GM10248 (cell line): ENCODE results near the gene FOSL2.
A peak's percentile ranks its signal among the peaks of the same experiment; 100 is the strongest.

Source experiments
- CTCF ChIA-PET: fragments of 300-600 bp; sonication (Branson Sonifier 250); formaldehyde crosslinking; extraction: SDS; loops from one replicate; lab custom pipeline; 2021; ENCODE audit warnings: antibody characterized with exemption; lab: Yijun Ruan, JAX
- POLR2A ChIA-PET: fragments of 350-650 bp; sonication (Branson Sonifier 250); formaldehyde crosslinking; extraction: SDS; loops from one replicate; lab custom pipeline; 2020; ENCODE audit warnings: antibody characterized with exemption; lab: Yijun Ruan, JAX
- DNase-seq: peaks from one replicate; pipeline ENCODE4 v3.0.0; 2012; ENCODE audit errors: extremely low spot score
- TF ChIP-seq, protein P1 (sequence below): IDR thresholded peaks from 2 replicates; pipeline ENCODE4 v1.5.1; 2012; ENCODE audit warnings: mild to moderate bottlenecking, low read depth; ENCODE audit errors: extremely low read depth, missing control alignments, control extremely low read depth

Gene FOSL2

GRCh38 chr2:28392297-28393113, at the start of gene FOSL2:
Gene FOSL2 (plus strand): TSS chr2:28392858. CDS start chr2:28393721, 863 bp downstream.
- peak; percentile 89 for DNase-seq
- TF ChIP-seq, protein P1, sequence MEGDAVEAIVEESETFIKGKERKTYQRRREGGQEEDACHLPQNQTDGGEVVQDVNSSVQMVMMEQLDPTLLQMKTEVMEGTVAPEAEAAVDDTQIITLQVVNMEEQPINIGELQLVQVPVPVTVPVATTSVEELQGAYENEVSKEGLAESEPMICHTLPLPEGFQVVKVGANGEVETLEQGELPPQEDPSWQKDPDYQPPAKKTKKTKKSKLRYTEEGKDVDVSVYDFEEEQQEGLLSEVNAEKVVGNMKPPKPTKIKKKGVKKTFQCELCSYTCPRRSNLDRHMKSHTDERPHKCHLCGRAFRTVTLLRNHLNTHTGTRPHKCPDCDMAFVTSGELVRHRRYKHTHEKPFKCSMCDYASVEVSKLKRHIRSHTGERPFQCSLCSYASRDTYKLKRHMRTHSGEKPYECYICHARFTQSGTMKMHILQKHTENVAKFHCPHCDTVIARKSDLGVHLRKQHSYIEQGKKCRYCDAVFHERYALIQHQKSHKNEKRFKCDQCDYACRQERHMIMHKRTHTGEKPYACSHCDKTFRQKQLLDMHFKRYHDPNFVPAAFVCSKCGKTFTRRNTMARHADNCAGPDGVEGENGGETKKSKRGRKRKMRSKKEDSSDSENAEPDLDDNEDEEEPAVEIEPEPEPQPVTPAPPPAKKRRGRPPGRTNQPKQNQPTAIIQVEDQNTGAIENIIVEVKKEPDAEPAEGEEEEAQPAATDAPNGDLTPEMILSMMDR, result no peak
- POLR2A ChIA-PET, result interaction anchor here (0.6 to 1.3 kb wide), 3 partner anchors 36 to 926 kb away, joined by 3 to 4 read pairs (median 3); no protein-coding TSS in a partner anchor
- CTCF ChIA-PET, result interaction anchor here (0.8 to 1.3 kb wide), 3 partner anchors 638 to 670 kb away, joined by 3 to 4 read pairs (median 3); no protein-coding TSS in a partner anchor

- ChIA-PET CTCF (no interaction called here), POLR2A (no interaction called here)
- TF ChIP-seq, protein P1, result no peak
- DNase-seq, result no peak
Observed at GRCh38 chr2:28343184-28343942, 49.3 kb upstream of the FOSL2 start.

- TF ChIP-seq, protein P1, result no peak
- ChIA-PET CTCF (no interaction called here), POLR2A (no interaction called here)
- DNase-seq, result no peak
Observed at GRCh38 chr2:28343971-28344715, 48.5 kb upstream of the FOSL2 start.

DNA sequence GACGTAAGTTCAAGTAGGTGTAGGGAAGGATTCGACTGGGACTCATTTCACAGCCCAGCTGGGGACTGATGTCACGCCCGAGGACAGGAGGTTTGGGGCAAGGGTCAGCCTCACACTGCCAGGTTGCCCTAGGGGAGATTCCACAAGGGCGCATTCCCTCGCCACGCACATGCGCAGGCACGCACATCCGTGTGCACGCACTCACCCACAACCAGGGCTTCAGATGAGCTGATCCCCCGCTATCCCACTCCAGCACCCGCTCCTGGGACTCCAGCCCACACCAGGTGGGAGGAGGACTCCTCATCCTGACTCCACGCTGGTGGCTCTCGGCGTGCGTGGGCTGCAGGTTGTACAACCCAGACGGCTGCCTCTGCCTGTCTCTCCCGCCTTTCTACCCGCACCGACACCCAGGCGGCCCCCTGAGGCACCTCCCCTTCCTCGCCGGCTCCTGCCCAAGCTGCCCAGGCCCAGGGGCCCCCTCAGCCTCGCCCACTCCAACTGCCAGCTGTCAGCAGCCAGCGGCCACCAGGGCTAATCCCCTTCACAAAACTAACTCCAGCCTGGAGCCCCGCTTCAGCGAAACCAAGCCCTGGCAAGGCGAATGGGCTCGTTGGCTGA, 47.8 kb upstream of the FOSL2 start:
- CTCF ChIA-PET, result no interaction called here
- TF ChIP-seq, protein P1, result no peak
- no peak for DNase-seq
- POLR2A ChIA-PET, result no interaction called here

DNA sequence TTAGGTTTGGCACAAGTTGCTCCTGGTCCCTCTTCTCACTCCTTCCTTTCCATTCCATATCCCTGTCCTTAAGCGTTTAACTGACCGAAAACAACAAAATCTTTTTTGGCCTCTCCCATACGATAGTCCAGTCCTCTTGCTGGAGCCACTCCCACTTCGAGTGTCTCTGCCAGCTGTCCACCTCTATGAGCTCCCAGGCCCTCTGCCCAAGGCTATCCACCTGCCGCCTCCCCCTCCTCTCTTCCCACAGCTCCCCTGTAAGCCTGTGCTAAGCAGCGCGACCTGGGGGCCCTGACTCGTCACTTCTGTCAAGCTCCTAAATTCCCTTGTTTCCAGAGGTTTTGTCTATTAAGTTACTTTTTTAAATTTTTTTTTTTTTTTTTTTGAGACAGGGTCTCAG, 47.0 kb upstream of the FOSL2 start:
- CTCF ChIA-PET, result no interaction called here
- POLR2A ChIA-PET, result interaction anchor here (0.7 kb wide), 1 partner anchor 208 kb away, joined by 3 read pairs; no protein-coding TSS in a partner anchor

More for the DNA sequence above, 47.0 kb upstream of the FOSL2 start:
- TF ChIP-seq, protein P1, result no peak
- no peak for DNase-seq
